ENCODE data around the gene TMBIM1. TPM values are rescaled to one million over a fixed set of nuclear protein-coding genes. Genes with fewer than 3 reads are reported as not detected.
A peak's percentile ranks its signal among the peaks of the same experiment; 100 is the strongest.

The TMBIM1 gene
- total and polyA plus RNA-seq, 9 of the 15 experiments (the other 6 are each of a cell fraction or from before 2014, with no cell fraction given) = 14.2 to 105 (median 47.0) TPM

DNA sequence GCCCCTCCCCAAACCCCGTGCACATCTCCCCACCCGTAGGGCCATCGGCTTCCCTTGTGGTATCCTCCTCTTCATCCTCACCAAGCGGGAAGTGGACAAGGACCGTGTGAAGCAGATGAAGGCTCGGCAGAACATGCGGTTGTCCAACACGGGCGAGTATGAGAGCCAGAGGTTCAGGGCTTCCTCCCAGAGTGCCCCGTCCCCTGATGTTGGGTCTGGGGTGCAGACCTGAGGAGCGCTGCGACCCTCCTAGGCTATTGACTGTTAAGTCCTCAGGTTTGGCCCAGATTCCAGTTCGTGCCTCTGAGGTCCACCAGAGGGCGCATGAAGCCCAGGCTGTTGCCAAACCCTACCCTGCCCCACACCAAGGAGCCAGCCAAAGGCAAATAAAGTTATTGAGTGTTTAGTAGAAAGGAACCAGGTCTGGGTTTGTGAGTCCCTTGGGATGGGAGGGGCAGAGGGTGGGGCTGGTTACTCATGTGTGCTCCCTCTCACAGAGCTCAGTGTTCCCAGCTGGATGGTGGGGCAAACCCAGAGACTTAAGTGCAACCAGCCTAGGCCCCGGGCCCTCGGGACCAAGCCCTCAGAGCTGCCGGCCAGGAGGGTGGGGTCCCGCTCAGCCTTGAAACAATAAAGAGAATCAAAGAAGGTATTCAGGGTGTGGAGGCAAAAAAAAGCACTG is 19.6 kb downstream of the TMBIM1 start (continued):
- TF ChIP-seq, protein P1, sequence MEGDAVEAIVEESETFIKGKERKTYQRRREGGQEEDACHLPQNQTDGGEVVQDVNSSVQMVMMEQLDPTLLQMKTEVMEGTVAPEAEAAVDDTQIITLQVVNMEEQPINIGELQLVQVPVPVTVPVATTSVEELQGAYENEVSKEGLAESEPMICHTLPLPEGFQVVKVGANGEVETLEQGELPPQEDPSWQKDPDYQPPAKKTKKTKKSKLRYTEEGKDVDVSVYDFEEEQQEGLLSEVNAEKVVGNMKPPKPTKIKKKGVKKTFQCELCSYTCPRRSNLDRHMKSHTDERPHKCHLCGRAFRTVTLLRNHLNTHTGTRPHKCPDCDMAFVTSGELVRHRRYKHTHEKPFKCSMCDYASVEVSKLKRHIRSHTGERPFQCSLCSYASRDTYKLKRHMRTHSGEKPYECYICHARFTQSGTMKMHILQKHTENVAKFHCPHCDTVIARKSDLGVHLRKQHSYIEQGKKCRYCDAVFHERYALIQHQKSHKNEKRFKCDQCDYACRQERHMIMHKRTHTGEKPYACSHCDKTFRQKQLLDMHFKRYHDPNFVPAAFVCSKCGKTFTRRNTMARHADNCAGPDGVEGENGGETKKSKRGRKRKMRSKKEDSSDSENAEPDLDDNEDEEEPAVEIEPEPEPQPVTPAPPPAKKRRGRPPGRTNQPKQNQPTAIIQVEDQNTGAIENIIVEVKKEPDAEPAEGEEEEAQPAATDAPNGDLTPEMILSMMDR (IDR thresholded peaks at IDR 0.05 in 2 of 3, conservative IDR thresholded peaks at IDR 0.05 in 1 of 3; ENCODE audit: insufficient read depth in 2 of 3, low read depth in 1 of 3, low read length in 3 of 3) = peak; percentile 81 to 85 (median 82)
- TF ChIP-seq ZNF830 (CRISPR knock-in tag; IDR thresholded peaks at IDR 0.05) (no peak), CTBP1 (IDR thresholded peaks at IDR 0.05; ENCODE audit: borderline replicate concordance) (peak; percentile 39; the same call in 1 of the 2 replicates), KDM2B (CRISPR knock-in tag; IDR thresholded peaks at IDR 0.05) (no peak), ZNF263 (CRISPR knock-in tag; IDR thresholded peaks at IDR 0.05; ENCODE audit: borderline replicate concordance) (peak; percentile 94), JUND (IDR thresholded peaks at IDR 0.05; ENCODE audit: borderline replicate concordance, low read depth, low read length) (peak; percentile 41; the same call in 1 of the 2 replicates), JUND (tag; IDR thresholded peaks at IDR 0.05; ENCODE audit: borderline replicate concordance, low read depth, low read length) (no peak; the same call in 2 of the 3 replicates), SMAD2 (IDR thresholded peaks at IDR 0.05; ENCODE audit: low read depth, low read length) (no peak), SUPT5H (IDR thresholded peaks at IDR 0.05) (peak; percentile 42; the same call in 1 of the 2 replicates), ERF (CRISPR knock-in tag; IDR thresholded peaks at IDR 0.05) (0 out of 2 replicates have a peak, but pooled peaks have one; percentile 8), ZNF384 (IDR thresholded peaks at IDR 0.05; ENCODE audit: low read depth, low read length) (0 out of 2 replicates have a peak, but pooled peaks have one; percentile 33), FOSL1 (tag; conservative IDR thresholded peaks at IDR 0.05) (0 out of 2 replicates have a peak, but pooled peaks have one; percentile 14), CREM (IDR thresholded peaks at IDR 0.05; ENCODE audit: low read depth) (0 out of 2 replicates have a peak, but pooled peaks have one; percentile 13), ZNF41 (CRISPR knock-in tag; conservative IDR thresholded peaks at IDR 0.05) (no peak), RBM22 (IDR thresholded peaks at IDR 0.05; ENCODE audit: low read depth, low read length, poor library complexity, severe bottlenecking) (peak; percentile 72), TCF7 (IDR thresholded peaks at IDR 0.05; ENCODE audit: borderline replicate concordance) (no peak), NRF1 (conservative IDR thresholded peaks at IDR 0.05 in 1 of 2, IDR thresholded peaks at IDR 0.05 in 1 of 2) (no peak), STAG1 (CRISPR knock-in tag; IDR thresholded peaks at IDR 0.05; ENCODE audit: borderline replicate concordance) (peak; percentile 48; the same call in 1 of the 2 replicates)
- TF ChIP-seq, protein P2, sequence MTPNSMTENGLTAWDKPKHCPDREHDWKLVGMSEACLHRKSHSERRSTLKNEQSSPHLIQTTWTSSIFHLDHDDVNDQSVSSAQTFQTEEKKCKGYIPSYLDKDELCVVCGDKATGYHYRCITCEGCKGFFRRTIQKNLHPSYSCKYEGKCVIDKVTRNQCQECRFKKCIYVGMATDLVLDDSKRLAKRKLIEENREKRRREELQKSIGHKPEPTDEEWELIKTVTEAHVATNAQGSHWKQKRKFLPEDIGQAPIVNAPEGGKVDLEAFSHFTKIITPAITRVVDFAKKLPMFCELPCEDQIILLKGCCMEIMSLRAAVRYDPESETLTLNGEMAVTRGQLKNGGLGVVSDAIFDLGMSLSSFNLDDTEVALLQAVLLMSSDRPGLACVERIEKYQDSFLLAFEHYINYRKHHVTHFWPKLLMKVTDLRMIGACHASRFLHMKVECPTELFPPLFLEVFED (CRISPR knock-in tag; conservative IDR thresholded peaks at IDR 0.05) = no peak
- TF ChIP-seq, protein P3, sequence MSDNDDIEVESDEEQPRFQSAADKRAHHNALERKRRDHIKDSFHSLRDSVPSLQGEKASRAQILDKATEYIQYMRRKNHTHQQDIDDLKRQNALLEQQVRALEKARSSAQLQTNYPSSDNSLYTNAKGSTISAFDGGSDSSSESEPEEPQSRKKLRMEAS (CRISPR knock-in tag; IDR thresholded peaks at IDR 0.05) = 0 out of 2 replicates have a peak, but pooled peaks have one; percentile 15
- TF ChIP-seq, protein P4, sequence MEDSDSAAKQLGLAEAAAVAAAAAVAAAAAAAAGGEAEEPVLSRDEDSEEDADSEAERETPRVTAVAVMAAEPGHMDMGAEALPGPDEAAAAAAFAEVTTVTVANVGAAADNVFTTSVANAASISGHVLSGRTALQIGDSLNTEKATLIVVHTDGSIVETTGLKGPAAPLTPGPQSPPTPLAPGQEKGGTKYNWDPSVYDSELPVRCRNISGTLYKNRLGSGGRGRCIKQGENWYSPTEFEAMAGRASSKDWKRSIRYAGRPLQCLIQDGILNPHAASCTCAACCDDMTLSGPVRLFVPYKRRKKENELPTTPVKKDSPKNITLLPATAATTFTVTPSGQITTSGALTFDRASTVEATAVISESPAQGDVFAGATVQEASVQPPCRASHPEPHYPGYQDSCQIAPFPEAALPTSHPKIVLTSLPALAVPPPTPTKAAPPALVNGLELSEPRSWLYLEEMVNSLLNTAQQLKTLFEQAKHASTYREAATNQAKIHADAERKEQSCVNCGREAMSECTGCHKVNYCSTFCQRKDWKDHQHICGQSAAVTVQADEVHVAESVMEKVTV (CRISPR knock-in tag; IDR thresholded peaks at IDR 0.05) = peak; percentile 47; the same call in 1 of the 2 replicates
